GM23338 (cell line): Measurements from ENCODE around the gene ITGB5. TPM values are rescaled to one million over a fixed set of nuclear protein-coding genes. Genes with fewer than 3 reads are reported as not detected.

ENCODE experiments used
- ATAC-seq: fragments of 200-7000 bp; cut with Tn5 transposase; 3 replicates; pipeline ENCODE4 v1.9.1; 2020
- DNase-seq: peaks from one replicate; pipeline ENCODE4 v3.0.0-alpha.2; 2015; ENCODE audit warnings: low spot score
- H2AFZ ChIP-seq: fragments of 200-600 bp; sonication (generic); 2 replicates; pipeline ENCODE4 v1.8.0; 2016; ENCODE audit warnings: antibody characterized with exemption, mild to moderate bottlenecking, moderate library complexity
- H3F3A ChIP-seq: fragments of 200-600 bp; sonication (generic); replicated peaks from 2 replicates; pipeline ENCODE4 v1.8.0; 2017; ENCODE audit warnings: antibody characterized with exemption, mixed run types, low read depth
- H3K27ac ChIP-seq: fragments of 200-600 bp; sonication (generic); 2 replicates; pipeline ENCODE4 v1.6.1; 2016; ENCODE audit warnings: low read depth
- H3K27me3 ChIP-seq: fragments of 200-600 bp; sonication (generic); 2 replicates; pipeline ENCODE4 v1.8.0; 2016; ENCODE audit warnings: mild to moderate bottlenecking, mixed run types, moderate library complexity; ENCODE audit not compliant: insufficient read depth
- H3K36me3 ChIP-seq: fragments of 200-600 bp; sonication (generic); 2 replicates; pipeline ENCODE4 v1.8.0; 2016; ENCODE audit warnings: mild to moderate bottlenecking; ENCODE audit not compliant: insufficient read depth
- H3K4me1 ChIP-seq: fragments of 200-600 bp; sonication (generic); 2 replicates; pipeline ENCODE4 v1.8.0; 2016; ENCODE audit warnings: mild to moderate bottlenecking, moderate library complexity; ENCODE audit not compliant: insufficient read depth
- H3K4me2 ChIP-seq: fragments of 200-600 bp; sonication (generic); 2 replicates; pipeline ENCODE4 v1.7.1; 2017; ENCODE audit warnings: mixed run types
- H3K4me3 ChIP-seq: fragments of 200-600 bp; sonication (generic); 2 replicates; pipeline ENCODE4 v1.6.1; 2016; ENCODE audit warnings: mixed run types
- H3K79me2 ChIP-seq: fragments of 200-600 bp; sonication (generic); replicated peaks from 2 replicates; pipeline ENCODE4 v1.8.0; 2017; ENCODE audit warnings: mild to moderate bottlenecking; ENCODE audit not compliant: insufficient read depth
- H3K9me2 ChIP-seq: fragments of 200-600 bp; sonication (generic); 2 replicates; pipeline ENCODE4 v1.8.0; 2017; ENCODE audit not compliant: insufficient read depth
- H4K20me1 ChIP-seq: fragments of 200-600 bp; sonication (generic); replicated peaks from 2 replicates; pipeline ENCODE4 v1.8.0; 2017; ENCODE audit warnings: mild to moderate bottlenecking; ENCODE audit not compliant: insufficient read depth
- H3K27ac Mint-ChIP-seq: 2 replicates; pipeline ENCODE4 v1.8.0; 2020; ENCODE audit warnings: inconsistent platforms, mild to moderate bottlenecking, moderate library complexity, mixed read lengths
- H3K27me3 Mint-ChIP-seq: 3 replicates; pipeline ENCODE4 v1.8.0; 2022; ENCODE audit warnings: low read depth, mild to moderate bottlenecking, moderate library complexity, mixed read lengths, inconsistent platforms; ENCODE audit not compliant: insufficient read depth, poor library complexity
- H3K36me3 Mint-ChIP-seq: 3 replicates; pipeline ENCODE4 v1.8.0; 2021; ENCODE audit warnings: low read depth, mild to moderate bottlenecking, inconsistent platforms, moderate library complexity, mixed read lengths
- H3K4me1 Mint-ChIP-seq: 3 replicates; pipeline ENCODE4 v1.8.0; 2020; ENCODE audit warnings: mild to moderate bottlenecking, inconsistent platforms, mixed read lengths
- H3K4me3 Mint-ChIP-seq: 3 replicates; pipeline ENCODE4 v1.8.0; 2021; ENCODE audit warnings: moderate library complexity, mild to moderate bottlenecking, inconsistent platforms, mixed read lengths
- H3K9me3 Mint-ChIP-seq: 3 replicates; pipeline ENCODE4 v1.8.0; 2020; ENCODE audit warnings: moderate library complexity, mild to moderate bottlenecking, inconsistent platforms, mixed read lengths
- CREB1 ChIP-seq: fragments of 250-450 bp; sonication (Bioruptor Pico); IDR thresholded peaks from 2 replicates; pipeline ENCODE4 v1.5.0; 2020; ENCODE audit warnings: low read depth, mild to moderate bottlenecking, moderate library complexity
- CTCF ChIP-seq, 2 experiments: fragments of 200-600 bp in 1 of 2; sonication (generic) in 1 of 2; conservative IDR thresholded peaks; 2 replicates each; pipeline versions ENCODE4 v1.5.1 to v1.6.1; 2016 to 2017; ENCODE audit warnings: antibody characterized with exemption in 2 of 2, low read depth in 2 of 2, mild to moderate bottlenecking in 2 of 2, moderate library complexity in 1 of 2
- ETS1 ChIP-seq: IDR thresholded peaks from 2 replicates; pipeline ENCODE4 v1.6.1; 2016; ENCODE audit warnings: antibody characterized with exemption
- EZH2 ChIP-seq: fragments of 200-600 bp; sonication (generic); IDR thresholded peaks from one replicate; pipeline ENCODE4 v1.8.0; 2017; ENCODE audit warnings: antibody characterized with exemption, mild to moderate bottlenecking, low read depth; ENCODE audit not compliant: unreplicated experiment
- EZH2phosphoT487 ChIP-seq: fragments of 200-600 bp; sonication (generic); IDR thresholded peaks from one replicate; pipeline ENCODE4 v1.8.1; 2018; ENCODE audit warnings: antibody characterized with exemption; ENCODE audit not compliant: unreplicated experiment
- JUNB ChIP-seq: IDR thresholded peaks from one replicate; pipeline ENCODE4 v1.6.1; 2016; ENCODE audit warnings: antibody characterized with exemption; ENCODE audit not compliant: unreplicated experiment
- NANOG ChIP-seq: IDR thresholded peaks from 2 replicates; pipeline ENCODE4 v1.6.1; 2016; ENCODE audit warnings: antibody characterized with exemption, borderline replicate concordance
- POLR2AphosphoS5 ChIP-seq: IDR thresholded peaks from 2 replicates; pipeline ENCODE4 v1.6.1; 2016; ENCODE audit warnings: antibody characterized with exemption, low read depth
- REST ChIP-seq: IDR thresholded peaks from one replicate; pipeline ENCODE4 v1.6.1; 2018; ENCODE audit warnings: antibody characterized with exemption; ENCODE audit not compliant: unreplicated experiment
- STAT1 ChIP-seq: IDR thresholded peaks from one replicate; pipeline ENCODE4 v1.6.1; 2016; ENCODE audit warnings: antibody characterized with exemption; ENCODE audit not compliant: unreplicated experiment
- ZNF114 ChIP-seq: fragments of 250-450 bp; sonication (Bioruptor Pico); IDR thresholded peaks from 2 replicates; pipeline ENCODE4 v1.5.0; 2020; ENCODE audit warnings: mild to moderate bottlenecking, moderate library complexity
- ZNF331 ChIP-seq: fragments of 250-450 bp; sonication (Bioruptor Pico); IDR thresholded peaks from 2 replicates; pipeline ENCODE4 v1.5.0; 2020; ENCODE audit warnings: low read depth, mild to moderate bottlenecking, moderate library complexity
- ZNF462 ChIP-seq: fragments of 250-450 bp; sonication (Bioruptor Pico); IDR thresholded peaks from 2 replicates; pipeline ENCODE4 v1.5.0; 2020; ENCODE audit warnings: mild to moderate bottlenecking, moderate library complexity
- polyA plus RNA-seq: library from polyadenylated mRNA; unstranded; fragments of >200 nt; fragmentation: Nextera tagmentation; extraction: Ambion mirVana; gene quantifications from 2 replicates; pipeline ENCODE4 v1.2.1, GENCODE V29; 2016
- total RNA-seq: library from RNA; depleted of rRNA; stranded (reverse); fragments of >200 nt; shearing (Covaris generic); gene quantifications from 2 replicates; pipeline ENCODE4 v1.2.3, GENCODE V29; 2014

Gene ITGB5
- total and polyA plus RNA-seq, 2 experiments from 2014 or later: 68.2 to 269 TPM

GRCh38 chr3:124817079-124817478 lies 70.1 kb downstream of the ITGB5 start:
- no peak overlapping the region for H2AFZ ChIP-seq
- H3K4me1 ChIP-seq: no peaks in the 10 kb centered on the region
- Mint-ChIP-seq H3K27ac (no peak overlapping the region), H3K27me3 (no peaks in the 10 kb centered on the region), H3K4me3 (no peak overlapping the region), H3K4me1 (no peaks in the 10 kb centered on the region; the same call in 2 of the 3 replicates), H3K36me3 (peaks cover 60% of the 10 kb centered on the region), H3K9me3 (no peaks in the 10 kb centered on the region)
- H3K9me2 ChIP-seq: no peaks in the 10 kb centered on the region
- no peak overlapping the region for H3K4me2 ChIP-seq
- H3K4me3 ChIP-seq: no peak overlapping the region
- H3K36me3 ChIP-seq: peaks cover 34% of the 10 kb centered on the region
- ATAC-seq (no peak), DNase-seq (no peak)
- H3F3A ChIP-seq: 0 out of 2 replicates have a peak, but pooled peaks cover 8% of the 10 kb centered on the region
- H4K20me1 ChIP-seq: peaks cover 22% of the 10 kb centered on the region; the same call in 1 of the 2 replicates
- H3K27ac ChIP-seq: no peak overlapping the region; the same call in 1 of the 2 replicates
- H3K27me3 ChIP-seq: no peaks in the 10 kb centered on the region
- H3K79me2 ChIP-seq: peaks cover 13% of the 10 kb centered on the region; the same call in 1 of the 2 replicates
- TF ChIP-seq POLR2AphosphoS5 (no peak), ZNF462 (CRISPR knock-in tag) (no peak), REST (no peak), EZH2 (no peak), ZNF114 (CRISPR knock-in tag) (no peak), ZNF331 (CRISPR knock-in tag) (no peak), CREB1 (CRISPR knock-in tag) (no peak), NANOG (no peak), CTCF (conservative IDR thresholded peaks at IDR 0.05; ENCODE audit: low read depth in 2 of 2) (no peak), ETS1 (no peak), STAT1 (no peak), EZH2phosphoT487 (no peak), JUNB (no peak)
